ENCODE results near the gene PRDM12. TPM values are rescaled to one million over a fixed set of nuclear protein-coding genes. Genes with fewer than 3 reads are reported as not detected.
"Not testable (repeated sequence)": the region's sequence is repeated elsewhere in the genome, so short reads cannot be mapped to it uniquely, and the experiment has no call there.

PRDM12 gene
- polyA plus RNA-seq, 1 donor, result not detected

DNA sequence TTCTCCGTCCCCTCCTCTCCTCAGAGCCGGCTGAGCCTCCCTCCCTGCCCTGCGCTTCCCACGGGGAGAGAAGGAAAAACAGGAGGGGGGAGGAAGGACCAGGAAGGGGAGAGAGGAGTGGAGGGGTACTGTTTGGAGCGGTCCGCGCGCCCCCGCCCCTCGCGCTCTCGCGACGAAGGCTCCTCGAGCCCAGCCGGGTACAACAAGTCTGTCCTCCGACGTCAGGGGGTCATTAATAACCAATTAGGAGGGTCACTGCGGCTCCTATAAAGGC, 480 bp upstream of the PRDM12 start:
- no peak for DNase-seq (ENCODE audit: low read depth)

DNA sequence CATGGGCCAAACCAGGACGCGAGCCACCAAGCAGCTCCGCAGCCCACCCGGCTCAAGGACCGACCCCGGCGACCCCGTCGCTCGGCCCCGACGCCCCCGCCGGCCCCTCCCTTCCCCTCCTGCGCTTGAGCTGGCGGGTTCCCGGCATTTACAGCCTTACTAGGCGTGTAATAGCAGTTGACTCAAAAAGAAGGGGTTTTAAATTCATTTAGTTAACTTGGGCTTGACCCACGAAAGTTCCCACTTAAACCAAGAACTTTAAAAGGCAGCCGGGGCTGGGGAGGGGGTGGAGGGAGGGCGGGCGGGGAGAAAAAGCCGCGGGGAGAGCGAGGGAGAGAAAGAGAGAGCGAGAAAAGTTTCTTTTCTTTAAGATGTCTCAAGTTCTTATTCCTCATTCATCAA, 636 bp downstream of the PRDM12 start:
- no peak for DNase-seq (ENCODE audit: low read depth)

DNA sequence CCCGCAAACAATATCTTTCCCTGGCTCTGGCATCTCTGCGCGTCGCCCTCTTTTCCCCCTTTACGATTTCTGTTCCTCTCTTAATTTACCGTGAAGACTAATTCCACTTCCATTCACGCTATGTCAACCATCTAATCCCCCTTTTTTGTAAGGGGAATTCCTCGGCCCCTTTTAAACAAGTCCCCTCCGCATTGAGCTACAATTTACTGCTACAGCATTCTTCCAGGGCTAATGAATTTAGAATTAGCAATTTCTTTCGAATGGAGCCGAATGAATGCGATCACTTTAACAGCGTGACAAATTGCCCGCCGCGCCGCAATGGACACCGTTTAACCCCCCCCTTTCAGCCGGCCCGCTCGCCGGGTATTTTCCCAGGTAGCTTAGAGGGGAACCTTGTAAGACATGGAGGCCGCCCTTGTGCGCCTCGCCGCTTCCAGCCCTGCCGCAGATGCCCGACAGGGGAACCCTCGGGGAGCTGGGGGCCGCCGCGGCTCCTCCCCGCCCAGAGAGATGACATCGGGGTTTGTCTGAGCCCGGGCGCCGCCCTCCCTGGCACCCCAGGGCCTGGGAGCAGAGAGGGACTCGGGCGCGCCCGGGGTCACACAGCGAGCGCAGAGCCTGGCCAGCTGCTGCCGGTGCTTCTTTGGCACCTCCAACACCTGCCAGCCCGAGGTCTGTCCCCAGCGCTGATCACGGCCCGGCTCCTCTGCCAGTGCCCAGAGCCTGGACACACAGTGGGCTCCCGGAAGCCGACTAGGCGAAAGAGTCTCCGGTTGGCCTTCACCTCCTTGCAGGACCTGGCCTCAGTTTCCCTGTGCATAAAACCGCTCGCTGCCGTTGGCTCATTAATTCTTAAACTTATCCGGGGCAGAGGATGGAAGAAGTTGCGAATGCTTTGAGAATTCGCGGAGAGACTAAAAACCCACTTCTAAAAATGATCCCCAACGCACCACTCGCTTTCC, 1.3 kb downstream of the PRDM12 start:
- no peak for DNase-seq (ENCODE audit: low read depth)

DNA sequence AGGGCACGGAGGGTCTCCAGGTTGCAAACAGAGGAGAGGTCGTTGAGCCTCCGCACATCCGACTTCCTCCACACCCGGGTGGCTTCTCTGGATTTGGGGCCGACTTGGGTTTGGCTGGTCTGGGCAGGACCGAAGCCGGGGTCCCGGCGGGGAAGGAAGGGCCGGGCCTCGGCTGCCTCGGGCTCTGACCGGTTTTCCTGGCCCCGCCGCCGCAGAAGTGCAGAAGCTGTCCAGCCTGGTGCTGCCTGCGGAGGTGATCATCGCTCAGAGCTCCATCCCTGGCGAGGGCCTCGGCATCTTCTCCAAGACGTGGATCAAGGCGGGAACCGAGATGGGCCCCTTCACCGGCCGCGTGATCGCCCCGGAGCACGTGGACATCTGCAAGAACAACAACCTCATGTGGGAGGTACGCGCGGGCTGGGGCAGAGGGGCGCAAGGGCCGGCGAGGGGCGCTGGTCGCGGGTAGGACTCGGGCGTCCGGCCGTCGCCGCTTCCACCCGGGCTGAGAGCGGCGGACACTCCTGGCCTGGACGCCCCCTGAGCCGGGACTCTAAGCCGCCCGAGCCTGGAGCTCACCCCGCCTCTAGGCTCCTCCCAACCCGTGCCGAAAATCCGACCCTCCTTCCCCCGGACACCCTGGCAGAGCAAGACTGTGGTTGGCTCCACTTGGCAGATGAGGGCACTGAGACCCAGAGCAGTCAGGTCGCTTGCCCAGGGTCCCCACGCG, 2.2 kb downstream of the PRDM12 start:
- DNase-seq (ENCODE audit: low read depth), result no peak

DNA sequence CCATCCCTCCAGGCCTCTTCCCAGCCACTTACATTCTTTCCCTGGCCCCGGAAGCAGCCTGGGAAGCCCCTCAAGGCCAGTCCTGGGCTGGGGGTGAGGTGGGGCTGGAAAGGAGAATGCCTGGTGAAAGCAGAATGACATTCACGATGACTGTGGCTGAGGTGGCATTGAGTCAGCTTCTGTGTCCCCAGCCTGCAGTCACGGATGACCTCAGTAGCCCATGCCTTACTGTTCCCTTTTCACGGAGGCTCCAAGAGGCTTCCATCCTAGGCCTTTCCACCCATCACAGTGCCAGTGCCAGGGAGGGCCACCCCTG, 2.7 kb downstream of the PRDM12 start:
- DNase-seq (ENCODE audit: low read depth), result no peak

DNA sequence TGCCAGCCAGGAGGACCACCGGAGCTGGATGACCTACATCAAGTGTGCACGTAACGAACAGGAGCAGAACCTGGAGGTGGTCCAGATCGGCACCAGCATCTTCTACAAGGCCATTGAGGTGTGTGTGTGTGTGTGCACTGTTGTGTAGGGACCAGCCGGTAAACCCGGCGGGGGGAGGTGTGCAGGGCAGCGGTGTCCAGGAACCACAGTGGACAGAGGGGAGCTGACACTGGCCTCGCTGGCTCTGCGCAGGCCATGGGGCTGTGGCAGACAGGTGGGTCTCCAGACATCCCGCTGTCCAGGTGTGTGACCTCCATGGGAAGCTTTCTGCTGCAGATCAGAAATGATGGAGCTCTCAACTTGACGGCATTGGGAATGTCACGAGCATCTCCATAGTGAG, 3.8 kb downstream of the PRDM12 start:
- DNase-seq (ENCODE audit: low read depth), result no peak

DNA sequence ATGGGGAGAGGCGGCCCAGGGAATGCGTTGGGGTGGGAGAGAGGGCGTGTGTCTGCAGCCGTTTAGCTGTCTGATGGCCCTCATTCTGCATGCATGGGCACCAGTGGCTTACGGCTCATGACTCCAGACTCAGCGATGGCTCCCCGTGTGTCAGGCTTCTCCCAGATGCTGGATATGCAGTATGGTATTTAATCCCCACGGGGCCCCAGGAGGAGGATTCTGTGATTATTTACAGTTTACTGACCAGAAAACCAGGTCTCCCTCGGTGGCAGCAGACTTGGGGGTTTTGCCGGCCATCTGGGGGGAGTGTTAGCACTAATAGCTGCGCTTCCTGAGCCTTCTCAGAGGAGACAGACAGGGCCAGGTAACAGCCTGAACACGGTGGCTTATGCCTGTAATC, 4.3 kb downstream of the PRDM12 start:
- DNase-seq (ENCODE audit: low read depth), result no peak

DNA sequence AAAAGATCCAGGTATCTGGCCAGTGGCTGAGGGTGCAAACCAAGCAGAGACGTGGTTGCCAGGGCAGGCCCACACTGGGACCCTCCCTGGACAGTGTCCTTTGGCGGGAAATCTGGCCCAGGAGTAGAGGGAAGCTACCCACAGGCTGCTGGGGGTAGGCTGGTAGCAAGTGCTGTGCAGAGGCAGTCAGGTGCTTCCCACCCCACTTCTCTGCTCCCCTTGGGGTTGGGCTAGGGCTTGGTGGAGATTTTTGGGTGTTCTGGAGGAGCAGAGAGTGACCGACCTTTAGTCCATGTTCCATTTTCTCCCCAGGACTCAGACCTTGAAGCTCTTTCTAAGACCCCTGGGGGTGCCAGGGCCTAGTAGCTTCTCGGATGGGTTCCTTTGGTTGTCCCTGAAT, 5.6 kb downstream of the PRDM12 start:
- no peak for DNase-seq (ENCODE audit: low read depth)

DNA sequence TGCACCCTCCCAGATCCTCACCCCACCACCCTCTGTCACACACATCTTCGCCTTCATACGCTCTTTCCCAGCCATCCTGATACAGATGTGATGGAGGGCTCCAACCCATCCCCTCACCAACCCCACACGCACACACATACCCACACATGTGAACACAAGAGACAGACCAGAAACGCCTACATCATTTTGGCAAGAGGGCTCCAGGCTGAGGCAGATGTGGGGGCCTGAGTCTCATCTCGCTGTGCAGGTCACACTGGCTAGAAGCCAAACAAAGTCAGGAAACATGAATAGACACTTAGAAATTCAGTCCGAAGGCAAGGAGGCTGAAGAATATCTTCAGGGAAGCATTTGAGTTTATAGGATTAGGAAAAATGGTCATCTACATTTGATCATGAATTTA, 6.2 kb downstream of the PRDM12 start:
- no peak for DNase-seq (ENCODE audit: low read depth)

DNA sequence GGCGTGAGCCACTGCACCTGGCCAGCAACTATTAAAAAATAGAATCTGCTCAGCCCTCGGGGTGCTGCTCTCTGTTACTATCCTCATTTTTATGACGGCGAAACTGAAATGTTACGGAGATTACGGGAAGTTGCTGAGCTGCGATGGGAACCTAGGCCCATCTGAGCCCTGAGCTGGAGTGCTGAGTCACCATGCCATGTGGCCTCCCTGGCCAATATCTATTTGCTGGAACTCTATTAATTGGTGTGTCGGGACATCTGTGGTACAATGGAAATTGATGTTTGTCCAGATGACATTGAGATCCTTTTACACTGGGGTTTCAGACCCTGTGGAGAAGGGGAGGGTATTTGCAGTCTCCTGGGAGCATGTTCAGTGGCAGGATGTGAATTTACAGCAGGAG, 8.1 kb downstream of the PRDM12 start:
- DNase-seq (ENCODE audit: low read depth), result no peak

DNA sequence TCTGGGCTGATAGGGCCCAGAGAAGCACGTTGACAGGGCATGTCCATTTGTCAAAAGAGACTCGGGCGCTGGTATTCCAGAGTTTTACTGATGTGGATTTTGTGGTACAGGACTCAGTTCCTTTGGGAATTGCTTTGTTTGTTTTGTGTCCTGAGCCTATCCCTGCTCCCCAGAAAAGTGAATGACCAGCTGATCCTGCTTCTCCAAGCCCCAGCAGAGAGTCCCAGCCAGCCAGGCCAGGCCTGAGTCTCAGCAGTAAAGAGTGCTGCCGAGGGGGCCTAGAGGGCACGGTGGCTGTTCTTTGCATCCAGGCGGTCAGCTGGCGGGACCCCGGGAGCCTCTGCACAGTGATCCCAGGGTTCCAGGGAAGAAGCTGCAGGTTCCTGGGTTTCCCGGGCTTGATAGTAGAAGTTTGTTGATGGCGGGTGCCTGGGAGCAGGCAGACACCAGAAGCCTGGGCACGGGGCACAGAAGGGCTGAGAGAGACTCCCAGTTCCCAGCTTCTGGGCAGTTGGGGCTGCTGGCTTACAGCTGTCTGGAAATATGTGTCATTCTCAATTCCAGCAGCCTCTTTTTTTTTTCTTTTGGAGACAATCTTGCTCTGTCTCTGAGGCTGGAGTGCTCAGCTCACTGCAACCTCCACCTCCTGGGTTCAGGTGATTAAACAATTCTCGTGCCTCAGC, 8.7 kb downstream of the PRDM12 start:
- DNase-seq (ENCODE audit: low read depth), result no peak

DNA sequence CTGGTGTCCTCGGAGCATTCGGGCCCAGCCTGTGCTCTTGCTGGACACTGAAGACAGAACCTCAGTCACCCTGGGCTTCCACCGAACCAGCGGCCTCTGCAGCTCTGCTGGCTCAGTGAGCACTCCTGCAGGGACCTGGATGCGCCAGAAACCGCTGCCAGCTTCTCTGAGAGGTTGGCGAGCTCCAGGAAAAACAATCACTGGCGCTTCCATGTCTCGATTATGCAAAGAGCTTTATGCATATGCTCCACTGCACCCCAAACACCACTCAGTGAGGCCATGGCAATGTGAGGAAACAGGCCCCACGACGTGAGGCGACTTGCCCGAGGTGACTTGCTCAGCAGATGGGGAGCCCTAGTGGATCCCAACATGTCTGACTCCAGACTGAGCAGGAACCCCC, 11.0 kb downstream of the PRDM12 start:
- no peak for DNase-seq (ENCODE audit: low read depth)

DNA sequence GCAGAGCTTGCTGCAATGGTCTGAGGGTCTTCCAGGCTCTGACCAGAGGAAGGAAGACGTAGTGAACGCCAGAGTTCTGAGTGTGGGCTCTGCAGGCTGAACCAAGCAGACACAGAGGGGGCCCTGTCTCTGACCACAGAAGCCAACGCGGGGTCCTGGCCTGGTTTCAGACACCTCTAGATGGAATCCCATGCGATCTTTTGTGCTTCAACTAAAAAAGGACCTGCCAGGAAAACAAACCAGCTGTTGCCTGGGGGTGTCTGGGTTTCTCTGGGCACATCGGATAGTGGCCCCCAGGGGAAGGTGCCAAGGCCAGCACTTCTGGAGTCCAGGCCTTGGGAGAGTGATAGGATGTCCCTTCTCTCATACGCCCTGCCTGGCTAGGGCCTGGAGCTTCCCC, 12.9 kb downstream of the PRDM12 start:
- no peak for DNase-seq (ENCODE audit: low read depth)

DNA sequence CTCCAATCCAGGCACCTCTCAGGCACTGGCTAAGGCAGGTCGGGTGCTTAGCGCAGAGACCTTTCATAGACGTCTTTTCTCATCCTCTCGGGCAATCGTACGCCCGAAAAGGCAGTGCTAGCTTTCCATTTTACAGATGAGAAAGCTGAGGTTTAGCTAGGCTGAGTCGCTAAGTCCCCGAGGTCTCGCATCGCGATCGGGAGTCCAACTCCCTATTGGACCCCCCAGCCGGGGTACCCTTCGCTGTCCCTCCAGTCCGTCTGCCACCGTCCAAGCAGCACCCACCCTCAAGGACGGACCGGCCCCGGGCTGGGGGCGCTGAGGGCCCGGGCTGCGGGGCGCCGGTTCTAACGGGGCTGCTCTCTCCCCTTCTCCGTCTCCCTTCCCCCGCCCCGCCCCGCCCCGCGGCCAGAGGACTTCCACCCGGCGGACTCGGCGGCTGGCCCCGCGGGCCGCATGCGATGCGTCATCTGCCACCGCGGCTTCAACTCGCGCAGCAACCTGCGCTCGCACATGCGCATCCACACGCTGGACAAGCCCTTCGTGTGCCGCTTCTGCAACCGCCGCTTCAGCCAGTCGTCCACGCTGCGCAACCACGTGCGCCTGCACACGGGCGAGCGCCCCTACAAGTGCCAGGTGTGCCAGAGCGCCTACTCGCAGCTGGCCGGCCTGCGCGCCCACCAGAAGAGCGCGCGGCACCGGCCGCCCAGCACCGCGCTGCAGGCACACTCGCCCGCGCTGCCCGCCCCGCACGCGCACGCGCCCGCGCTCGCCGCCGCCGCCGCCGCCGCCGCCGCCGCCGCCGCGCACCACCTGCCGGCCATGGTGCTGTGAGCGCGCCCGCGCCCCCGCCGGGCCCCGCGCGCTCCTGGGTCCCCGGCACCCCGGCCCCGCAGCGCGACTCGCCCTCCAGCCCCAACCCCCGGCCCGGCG, 16.7 kb downstream of the PRDM12 start:
- no peak for DNase-seq (ENCODE audit: low read depth)

DNA sequence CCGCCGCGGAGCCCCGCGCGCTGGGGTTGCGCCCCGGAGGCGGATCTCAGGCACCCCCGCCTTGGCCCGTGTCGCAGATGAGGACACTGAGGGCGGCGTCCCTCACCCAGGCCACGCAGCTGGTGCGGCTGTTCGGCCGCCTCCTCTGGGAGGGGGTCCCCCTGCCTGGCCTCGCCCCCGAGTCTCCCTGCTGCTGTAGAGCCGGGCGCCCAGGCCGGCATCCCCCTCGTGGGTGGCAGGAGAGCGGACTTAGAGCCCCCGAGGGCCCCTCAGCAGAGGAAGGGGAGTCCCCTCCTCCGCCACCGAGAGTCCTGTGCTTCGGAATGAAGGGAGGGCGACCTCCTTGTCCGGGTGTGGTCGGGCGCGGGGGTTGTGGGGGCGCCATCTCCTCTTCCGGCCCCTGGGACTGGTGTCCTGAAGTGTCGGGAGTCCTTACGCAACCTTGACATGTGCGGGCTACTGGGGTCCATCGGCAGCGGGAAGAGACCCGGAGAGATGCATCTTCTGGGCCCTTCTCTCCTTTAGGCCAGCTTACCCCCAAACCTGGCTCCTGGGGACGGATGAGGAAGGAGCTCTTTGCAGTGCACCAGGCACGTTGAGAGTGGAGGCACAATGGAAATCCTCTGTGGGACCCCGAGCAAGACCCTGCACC, 17.5 kb downstream of the PRDM12 start:
- no peak for DNase-seq (ENCODE audit: low read depth)

DNA sequence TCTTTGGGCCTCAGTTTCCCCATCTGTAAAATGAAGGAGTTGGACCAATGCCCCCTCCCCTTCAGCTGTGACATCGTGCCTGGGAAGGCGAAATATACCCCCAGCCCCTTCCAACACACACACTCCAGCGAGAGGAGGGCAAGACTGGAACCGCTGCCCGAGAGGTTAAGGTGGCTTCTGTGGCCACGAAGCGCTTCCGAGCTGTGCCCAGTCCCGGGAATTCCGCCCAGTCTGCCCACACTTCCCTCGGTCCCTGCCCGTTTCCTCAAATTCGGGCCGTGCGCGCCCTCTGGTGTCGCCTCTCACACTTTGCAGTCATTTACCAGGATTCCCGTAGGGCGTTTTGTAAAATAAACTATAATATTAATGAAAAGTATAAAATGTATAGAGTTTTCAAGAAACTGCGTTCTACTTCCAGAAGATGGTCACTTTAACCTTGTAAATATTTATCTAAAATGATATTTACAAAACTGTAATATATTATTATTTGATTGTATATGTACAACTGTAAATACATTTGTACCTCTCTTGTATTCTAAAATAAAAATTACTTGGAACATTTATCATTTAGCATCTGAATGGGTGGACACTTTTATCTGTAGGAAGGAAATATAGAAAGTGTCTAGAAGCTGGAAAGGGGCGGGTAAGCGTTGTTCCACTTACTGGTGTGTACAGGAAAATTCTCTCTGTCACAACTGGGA, 18.2 kb downstream of the PRDM12 start:
- DNase-seq (ENCODE audit: low read depth), result no peak

DNA sequence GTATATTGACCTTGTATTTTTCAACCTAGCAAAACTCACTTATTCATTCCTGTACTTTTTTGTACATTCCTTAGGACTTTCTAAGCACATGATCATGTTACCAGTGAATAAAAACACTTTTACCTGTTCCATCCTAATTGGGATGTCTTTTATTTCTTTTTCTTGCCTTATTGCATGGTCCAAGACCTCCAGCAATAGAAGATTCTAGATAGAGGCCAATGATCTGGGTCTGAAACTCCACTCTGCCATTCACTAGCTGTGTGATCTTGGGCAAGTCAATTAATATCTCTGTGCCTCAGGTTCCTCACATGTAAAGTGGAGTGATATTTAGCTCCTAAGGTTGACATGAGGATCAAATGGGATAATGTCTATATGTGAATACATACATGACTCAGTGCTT, 20.7 kb downstream of the PRDM12 start:
- DNase-seq (ENCODE audit: low read depth), result no peak

DNA sequence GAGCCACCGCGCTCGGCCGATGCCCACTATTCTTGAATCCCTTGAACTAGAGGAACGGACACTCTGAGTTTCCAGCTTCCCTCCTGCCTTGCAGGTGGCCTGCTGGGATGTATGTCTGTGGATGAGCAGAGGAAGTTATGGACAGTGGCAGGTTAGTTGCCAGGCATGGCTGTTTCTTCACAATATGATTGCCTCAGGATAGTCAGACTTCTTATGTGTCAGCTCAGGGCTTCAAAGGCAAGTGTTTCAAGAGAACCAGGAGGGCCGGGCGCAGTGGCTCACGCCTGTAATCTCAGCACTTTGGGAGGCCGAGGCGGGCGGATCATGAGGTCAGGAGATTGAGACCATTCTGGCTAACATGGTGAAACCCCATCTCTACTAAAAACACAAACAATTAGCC, 21.6 kb downstream of the PRDM12 start:
- not testable (repeated sequence) for DNase-seq (ENCODE audit: low read depth)

DNA sequence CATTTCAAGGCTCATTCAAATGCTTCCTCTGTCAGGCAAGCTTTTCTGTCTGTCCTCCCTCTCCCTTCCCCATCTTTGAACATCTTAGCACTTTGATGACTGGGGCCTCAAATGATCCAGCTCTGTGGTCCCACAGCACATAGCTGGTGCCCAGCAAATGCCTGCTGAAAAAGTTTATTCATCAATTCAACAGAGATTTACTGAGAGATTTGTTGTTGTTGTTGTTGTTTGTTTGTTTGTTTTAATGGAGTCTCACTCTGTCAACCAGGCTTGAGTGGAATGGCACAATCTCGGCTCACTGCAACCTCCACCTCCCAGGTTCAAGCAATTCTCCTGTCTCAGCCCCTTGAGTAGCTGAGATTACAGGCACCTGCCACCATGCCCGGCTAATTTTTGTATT, 23.2 kb downstream of the PRDM12 start:
- no peak for DNase-seq (ENCODE audit: low read depth)

DNA sequence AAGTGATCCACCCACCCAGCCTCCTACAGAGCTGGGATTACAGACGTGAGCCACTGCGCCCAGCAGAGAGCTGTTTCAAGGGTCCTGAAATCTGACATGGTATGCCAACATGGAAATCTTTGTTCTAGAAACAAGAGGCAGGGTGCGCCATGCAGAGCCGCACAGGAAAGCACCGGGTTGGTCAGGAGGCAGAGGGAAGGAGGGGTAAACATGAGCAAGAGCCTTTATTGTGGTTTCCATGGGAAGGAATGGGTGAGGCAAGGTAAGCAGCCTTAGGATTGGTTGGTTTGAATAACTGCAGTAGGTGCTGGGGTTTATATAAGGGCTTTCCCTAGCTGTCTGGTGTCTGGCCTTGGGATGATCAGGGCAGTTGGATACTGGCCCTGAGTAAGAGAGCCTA, 23.7 kb downstream of the PRDM12 start:
- no peak for DNase-seq (ENCODE audit: low read depth)

DNA sequence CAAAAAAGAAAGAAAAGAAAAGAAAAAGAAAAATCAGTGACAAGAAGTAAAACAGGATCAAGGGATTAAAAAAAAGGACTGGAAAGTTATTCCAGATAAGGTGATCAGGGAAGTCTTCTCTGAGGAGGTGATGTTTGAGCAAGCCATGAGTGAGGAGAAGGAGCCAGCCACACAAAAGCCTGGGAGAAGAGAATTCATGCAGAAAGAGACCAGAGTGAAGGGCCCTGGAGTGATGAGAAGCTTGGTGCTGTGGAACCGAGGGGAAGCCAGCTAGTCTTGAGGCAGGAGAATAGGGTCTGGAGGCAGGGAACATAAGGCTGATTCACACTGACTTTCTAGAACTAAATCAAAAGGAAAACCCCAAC, 25.2 kb downstream of the PRDM12 start:
- no peak for DNase-seq (ENCODE audit: low read depth)
